ENCODE results near the gene ATP5PD. TPM values are rescaled to one million over a fixed set of nuclear protein-coding genes. Genes with fewer than 3 reads are reported as not detected.

ATP5PD gene
- total and polyA plus RNA-seq, 2 of the 13 experiments (the other 11 are each of a cell fraction or from before 2014, with no cell fraction given) = 158 to 428 TPM

GRCh38 chr17:75087558-75088453, 41.0 kb upstream of the ATP5PD start, which contains the start of gene SLC16A5 (continued):
- peak; percentile 50; the same call in 1 of the 2 replicates for TF ChIP-seq ZNF768 (CRISPR knock-in tag; IDR thresholded peaks at IDR 0.05)
- no peak for TF ChIP-seq MXD1 (CRISPR knock-in tag; IDR thresholded peaks at IDR 0.05)
- TF ChIP-seq RBM39 (IDR thresholded peaks at IDR 0.05; ENCODE audit: low read depth, low read length, poor library complexity, severe bottlenecking) = peak; percentile 25
- TF ChIP-seq SIN3B (IDR thresholded peaks at IDR 0.05; ENCODE audit: low read length) = no peak
- no peak for TF ChIP-seq ZNF432 (CRISPR knock-in tag; IDR thresholded peaks at IDR 0.05; ENCODE audit: borderline replicate concordance)
- no peak for TF ChIP-seq ZNF512 (CRISPR knock-in tag; IDR thresholded peaks at IDR 0.05)
- peak; percentile 84 for TF ChIP-seq ZFX (CRISPR knock-in tag; IDR thresholded peaks at IDR 0.05; ENCODE audit: low read depth)
- no peak for TF ChIP-seq NFRKB (IDR thresholded peaks at IDR 0.05)
- TF ChIP-seq ZNF263 (CRISPR knock-in tag; IDR thresholded peaks at IDR 0.05) = 0 out of 2 replicates have a peak, but pooled peaks have one; percentile 14
- TF ChIP-seq ZNF674 (CRISPR knock-in tag; IDR thresholded peaks at IDR 0.05; ENCODE audit: low read depth) = no peak
- no peak for TF ChIP-seq ZKSCAN5 (CRISPR knock-in tag; IDR thresholded peaks at IDR 0.05)
- no peak for TF ChIP-seq ZNF337 (CRISPR knock-in tag; IDR thresholded peaks at IDR 0.05; ENCODE audit: borderline replicate concordance, low read depth)
- TF ChIP-seq JDP2 (CRISPR knock-in tag; IDR thresholded peaks at IDR 0.05; ENCODE audit: borderline replicate concordance) = no peak; the same call in 1 of the 2 replicates
- TF ChIP-seq SP2 (CRISPR knock-in tag; IDR thresholded peaks at IDR 0.05) = no peak
- TF ChIP-seq ZNF547 (CRISPR knock-in tag; IDR thresholded peaks at IDR 0.05) = no peak
- peak; percentile 17; the same call in 1 of the 2 replicates for TF ChIP-seq FOXK2 (IDR thresholded peaks at IDR 0.05)
- TF ChIP-seq HES4 (CRISPR knock-in tag; IDR thresholded peaks at IDR 0.05; ENCODE audit: borderline replicate concordance) = 0 out of 2 replicates have a peak, but pooled peaks have one; percentile 12
- no peak for TF ChIP-seq CCAR2 (optimal IDR thresholded peaks at IDR 0.05; ENCODE audit: low read depth, low read length)
- TF ChIP-seq ATAD3A (CRISPR knock-in tag; IDR thresholded peaks at IDR 0.05) = no peak
- TF ChIP-seq ZNF121 (CRISPR knock-in tag; IDR thresholded peaks at IDR 0.05) = no peak
- TF ChIP-seq DNMT3B (CRISPR knock-in tag; conservative IDR thresholded peaks at IDR 0.05) = no peak
- peak; percentile 47; the same call in 1 of the 2 replicates for TF ChIP-seq EED (CRISPR knock-in tag; IDR thresholded peaks at IDR 0.05)
- no peak for TF ChIP-seq ZNF484 (CRISPR knock-in tag; IDR thresholded peaks at IDR 0.05; ENCODE audit: borderline replicate concordance, low read depth)
- no peak for TF ChIP-seq ZNF549 (CRISPR knock-in tag; IDR thresholded peaks at IDR 0.05)
- TF ChIP-seq CREBL2 (CRISPR knock-in tag; IDR thresholded peaks at IDR 0.05; ENCODE audit: borderline replicate concordance) = no peak
- no peak for TF ChIP-seq MXD3 (CRISPR knock-in tag; IDR thresholded peaks at IDR 0.05)
